GM19467 (cell line): ENCODE data around the gene PSMB1.
"Not testable (repeated sequence)": the region's sequence is repeated elsewhere in the genome, so short reads cannot be mapped to it uniquely, and the experiment has no call there.

Experiments
- ATAC-seq: cut with Tn5 transposase; IDR thresholded peaks from one replicate; pipeline ENCODE4 v1.9.1; 2021; ENCODE audit warnings: mild to moderate bottlenecking, moderate library complexity; ENCODE audit not compliant: unreplicated experiment

PSMB1 gene

DNA sequence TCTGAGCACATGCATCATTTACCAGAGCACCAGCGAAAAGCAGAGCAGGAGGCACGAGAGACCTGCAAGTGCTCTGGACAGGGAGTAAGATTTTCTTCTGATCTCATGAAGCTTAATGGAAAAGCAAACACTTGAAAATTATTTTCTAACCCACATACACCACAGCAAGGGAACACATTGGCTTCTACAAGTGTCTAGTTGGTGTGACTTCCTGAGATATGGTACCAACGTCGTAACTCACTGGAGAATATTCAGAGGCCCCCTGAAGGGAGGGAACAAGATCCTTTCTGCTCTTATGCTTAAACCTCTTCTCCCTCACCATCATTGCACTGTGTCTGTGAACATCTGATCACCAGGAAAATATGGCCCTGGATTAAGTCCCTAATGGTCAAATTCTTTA, 48.6 kb downstream of the PSMB1 start:
- ATAC-seq, result no peak

DNA sequence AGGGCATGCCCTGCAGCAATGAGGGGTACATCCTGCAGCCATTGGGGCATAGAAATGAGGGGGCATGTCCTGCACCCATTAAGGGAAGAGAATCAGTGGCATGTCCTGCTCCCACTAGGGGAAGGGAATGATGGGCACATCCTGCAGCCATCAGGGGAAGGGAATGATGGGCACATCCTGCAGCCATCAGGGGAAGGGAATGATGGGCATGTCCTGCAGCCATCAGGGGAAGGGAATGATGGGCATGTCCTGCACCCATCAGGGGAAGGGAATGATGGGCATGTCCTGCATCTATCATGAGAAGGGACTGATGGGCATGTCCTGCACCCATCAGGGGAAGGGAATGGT, 49.7 kb downstream of the PSMB1 start:
- no peak for ATAC-seq

DNA sequence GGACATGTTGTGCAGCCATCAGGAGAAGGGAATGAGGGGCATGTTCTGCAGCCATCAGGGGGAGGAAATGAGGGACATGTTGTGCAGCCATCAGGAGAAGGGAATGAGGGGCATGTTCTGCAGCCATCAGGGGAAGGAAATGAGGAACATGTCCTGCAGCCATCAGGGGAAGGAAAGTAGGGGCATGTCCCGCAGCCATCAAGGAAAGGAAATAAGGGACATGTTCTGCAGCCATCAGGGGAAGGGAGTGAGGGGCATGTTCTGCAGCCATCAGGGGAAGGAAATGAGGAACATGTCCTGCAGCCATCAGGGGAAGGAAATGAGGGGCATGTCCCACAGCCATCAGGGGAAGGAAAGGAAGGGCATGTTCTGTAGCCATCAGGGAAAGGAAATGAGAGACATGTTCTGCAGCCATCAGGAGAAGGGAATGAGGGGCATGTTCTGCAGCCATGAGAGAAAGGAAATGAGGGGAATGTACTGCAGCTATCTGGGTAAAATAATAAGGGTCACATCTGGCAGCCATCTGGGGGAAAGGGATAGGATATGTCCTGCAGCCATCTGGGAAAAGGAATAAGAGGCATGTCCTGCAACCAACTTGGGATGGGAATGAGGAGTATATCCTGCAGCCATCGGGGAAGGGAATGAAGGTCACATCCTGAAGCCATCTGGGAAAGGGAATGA, 50.2 kb downstream of the PSMB1 start:
- ATAC-seq, result not testable (repeated sequence)

DNA sequence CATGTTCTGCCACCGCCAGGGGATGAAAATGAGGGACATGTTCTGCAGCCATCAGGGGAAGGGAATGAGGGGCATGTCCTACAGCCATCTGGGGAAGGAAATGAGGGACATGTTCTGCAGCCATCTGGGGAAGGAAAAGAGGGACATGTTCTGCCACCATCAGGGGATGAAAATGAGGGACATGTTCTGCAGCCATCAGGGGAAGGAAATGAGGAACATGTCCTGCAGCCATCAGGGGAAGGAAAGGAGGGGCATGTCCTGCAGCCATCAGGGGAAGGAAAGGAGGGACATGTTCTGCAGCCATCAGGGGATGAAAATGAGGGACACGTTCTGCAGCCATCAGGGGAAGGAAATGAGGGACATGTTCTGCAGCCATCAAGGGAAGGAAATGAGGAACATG, 50.8 kb downstream of the PSMB1 start:
- ATAC-seq, result not testable (repeated sequence)

DNA sequence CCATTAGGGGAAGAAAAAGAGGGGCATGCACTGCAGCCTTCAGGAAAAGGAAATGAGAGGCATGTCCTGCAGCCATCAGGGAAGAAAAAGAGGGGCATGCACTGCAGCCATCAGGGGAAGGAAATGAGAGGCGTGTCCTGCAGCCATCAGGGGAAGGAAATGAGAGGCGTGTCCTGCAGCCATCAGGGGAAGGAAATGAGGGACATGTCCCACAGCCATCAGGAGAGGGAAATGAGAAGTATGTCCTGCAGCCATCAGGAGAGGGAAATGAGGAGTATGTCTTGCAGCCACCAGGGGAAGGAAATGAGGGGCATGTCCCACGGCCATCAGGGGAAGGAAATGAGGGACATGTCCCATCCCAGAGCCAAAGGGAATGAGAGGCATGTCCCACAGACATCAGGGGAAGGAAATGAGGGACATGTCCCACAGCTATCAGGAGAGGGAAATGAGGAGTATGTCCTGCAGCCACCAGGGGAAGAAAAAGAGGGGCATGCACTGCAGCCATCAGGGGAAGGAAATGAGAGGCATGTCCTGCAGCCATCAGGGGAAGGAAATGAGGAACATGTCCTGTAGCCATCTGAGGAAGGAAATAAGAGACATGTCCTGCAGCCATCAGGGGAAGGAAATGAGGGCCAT, 52.0 kb downstream of the PSMB1 start:
- no peak for ATAC-seq

DNA sequence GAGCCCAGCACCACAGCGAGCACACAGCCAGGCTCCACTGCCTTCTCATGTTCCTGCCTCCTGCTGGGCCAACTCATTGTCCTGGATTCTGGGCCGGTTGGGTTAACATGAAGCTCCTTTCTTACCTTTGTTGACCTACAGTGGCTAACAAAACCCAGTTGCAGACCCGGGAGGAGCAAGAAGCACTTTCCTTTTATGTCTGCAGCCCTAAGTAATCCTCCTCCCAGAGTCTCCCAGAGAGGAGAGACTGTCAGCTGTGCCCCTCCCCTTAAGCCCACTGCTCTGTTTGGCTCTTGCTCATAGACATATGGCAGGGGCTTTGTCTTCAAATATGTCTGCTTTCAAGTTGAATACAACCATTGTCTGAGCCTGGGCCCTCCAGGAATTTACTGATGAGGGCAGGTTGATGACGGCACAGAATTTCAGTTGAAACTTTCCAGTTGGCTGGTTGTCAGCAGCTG, 55.2 kb downstream of the PSMB1 start:
- no peak for ATAC-seq

DNA sequence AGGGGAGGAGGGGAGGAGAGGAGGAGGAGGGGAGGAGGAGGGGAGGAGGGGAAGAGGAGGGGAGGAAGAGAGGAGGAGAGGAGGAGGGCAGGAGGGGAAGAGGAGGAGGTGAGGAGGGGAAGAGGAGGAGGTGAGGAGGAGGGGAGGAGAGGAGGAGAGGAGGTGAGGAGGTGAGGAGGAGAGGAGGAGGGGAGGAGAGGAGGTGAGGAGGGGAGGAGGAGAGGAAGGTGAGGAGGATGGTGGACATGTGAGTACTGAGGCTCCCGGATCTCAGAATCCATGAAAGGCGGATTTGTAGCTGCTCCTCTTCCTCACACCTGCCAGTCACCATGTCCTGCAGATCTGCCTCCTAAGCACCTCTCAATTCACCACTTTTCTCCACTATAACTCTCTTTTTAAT, 59.8 kb downstream of the PSMB1 start:
- ATAC-seq, result no peak

DNA sequence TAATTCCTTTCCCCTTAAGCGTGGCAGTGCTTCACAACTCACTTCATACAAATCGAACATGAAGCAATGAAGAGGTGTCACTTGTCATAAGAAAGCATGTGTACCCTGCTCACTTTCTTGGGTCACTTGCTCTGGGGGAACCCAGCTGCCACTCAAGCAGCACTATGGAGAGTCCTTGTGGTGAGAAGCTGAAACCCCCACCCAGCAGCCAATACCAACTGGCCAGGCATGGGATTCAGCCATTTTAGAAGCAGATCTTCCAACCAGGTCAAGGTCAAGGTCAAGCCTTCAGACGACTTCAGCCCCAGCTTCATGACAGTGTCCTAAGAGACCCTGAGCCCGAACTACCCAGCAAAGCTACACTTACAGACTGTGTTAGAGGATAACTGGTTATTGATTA, 62.8 kb downstream of the PSMB1 start:
- ATAC-seq, result no peak

DNA sequence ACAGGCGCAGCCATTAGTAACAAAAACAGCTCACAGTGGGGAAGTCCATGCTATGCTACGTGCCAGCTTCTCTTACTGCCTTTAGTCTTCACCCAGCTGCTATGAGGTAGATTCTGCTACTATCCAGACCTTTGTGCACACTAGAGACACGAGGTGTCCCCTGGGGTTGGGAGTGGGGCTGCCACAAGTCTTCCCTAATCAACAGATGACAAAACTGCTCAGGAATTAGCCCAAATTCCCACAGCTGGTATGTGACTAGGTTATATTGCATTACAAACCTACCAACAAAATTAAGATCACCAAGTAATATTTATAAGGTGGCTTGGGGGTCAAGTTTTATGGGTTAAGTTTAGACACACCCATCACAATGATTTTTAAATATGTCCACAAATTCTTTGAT, 63.3 kb downstream of the PSMB1 start:
- ATAC-seq, result no peak

DNA sequence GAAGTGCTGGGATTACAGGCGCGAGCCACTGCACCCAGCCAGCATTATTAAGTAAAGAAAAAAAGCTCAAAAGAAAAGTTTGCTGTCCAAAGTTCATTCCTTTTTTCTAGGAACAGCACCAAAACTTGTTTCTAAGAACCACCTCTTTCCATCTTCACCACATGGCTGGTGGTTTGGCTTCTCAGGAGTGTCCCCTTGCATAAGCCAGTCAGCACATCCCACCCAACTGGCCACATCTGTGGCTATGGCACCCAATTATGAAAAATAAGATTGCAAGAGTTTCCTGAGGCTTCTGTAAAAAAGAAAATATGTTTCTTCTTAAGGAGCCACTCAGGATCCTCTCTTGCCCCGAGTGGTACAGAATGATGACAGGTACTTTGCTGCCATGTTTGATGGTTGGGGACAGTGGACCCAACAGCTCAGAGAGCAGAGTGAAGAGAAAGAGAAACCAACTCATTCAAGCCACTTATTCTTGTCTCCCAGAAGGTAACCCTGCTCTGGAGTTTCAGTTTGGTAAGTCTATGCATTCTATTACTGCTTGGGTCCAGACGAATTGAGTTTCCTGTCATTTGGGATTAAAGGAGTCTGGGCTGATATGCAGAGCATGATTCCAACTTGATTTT, 65.3 kb downstream of the PSMB1 start:
- no peak for ATAC-seq

DNA sequence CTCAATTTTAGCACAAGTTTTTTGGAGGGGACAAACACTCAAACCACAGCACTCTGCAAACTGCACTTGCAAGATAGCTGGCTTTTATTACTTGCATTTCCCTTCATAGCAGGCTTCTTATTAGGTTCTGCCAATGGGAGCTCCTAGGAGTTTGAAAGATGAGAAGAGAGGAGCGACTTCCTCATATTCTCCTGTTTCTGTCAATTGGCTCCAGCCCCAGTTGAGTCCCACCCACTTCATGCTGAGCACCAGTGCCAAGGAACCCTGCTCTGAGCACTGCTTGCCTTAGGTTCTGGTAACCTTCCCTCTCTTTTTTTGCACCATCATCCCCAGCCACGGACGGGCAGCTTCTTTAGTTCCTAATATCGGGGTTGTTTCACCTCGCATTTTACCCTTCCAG, 67.9 kb downstream of the PSMB1 start:
- no peak for ATAC-seq
